ENCODE data around the gene OAS1. TPM values are rescaled to one million over a fixed set of nuclear protein-coding genes. Genes with fewer than 3 reads are reported as not detected.

Gene OAS1
- total RNA-seq, 1 experiment from 2014 or later, result 23.6 TPM

DNA sequence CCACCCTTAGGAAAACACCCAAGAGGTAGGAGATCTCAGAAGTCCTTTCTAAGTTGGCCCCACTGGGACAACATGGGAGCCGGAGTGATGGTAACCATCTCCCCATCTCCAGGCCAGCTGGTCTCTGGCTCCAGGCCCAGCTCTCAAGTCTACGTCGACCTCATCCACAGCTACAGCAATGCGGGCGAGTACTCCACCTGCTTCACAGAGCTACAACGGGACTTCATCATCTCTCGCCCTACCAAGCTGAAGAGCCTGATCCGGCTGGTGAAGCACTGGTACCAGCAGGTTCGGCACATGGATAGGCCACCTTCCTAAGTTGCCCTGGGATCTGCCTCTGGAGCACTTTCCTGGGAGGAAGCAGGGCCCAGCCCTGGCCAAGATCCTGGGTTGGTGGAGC lies 60.5 kb downstream of the OAS1 start:
- Histone ChIP-seq H3K27me3 (ENCODE audit: low read length) (no peaks in the 10 kb centered on the region), H3K4me2 (ENCODE audit: low read depth, low read length, poor library complexity, severe bottlenecking) (no peak overlapping the region), H3K9me2 (replicated peaks; ENCODE audit: insufficient read depth, low read length) (no peaks in the 10 kb centered on the region), H3K4me1 (ENCODE audit: low read length) (no peaks in the 10 kb centered on the region), H3K9ac (ENCODE audit: low read length) (no peak overlapping the region), H3K36me3 (ENCODE audit: insufficient read depth, low read length) (no peaks in the 10 kb centered on the region), H4K20me1 (ENCODE audit: insufficient read depth, low read depth, low read length) (no peaks in the 10 kb centered on the region), H3K9me3 (ENCODE audit: low read length) (no peaks in the 10 kb centered on the region), H3K79me2 (ENCODE audit: low read length) (no peaks in the 10 kb centered on the region), H3K27ac (ENCODE audit: low read length) (no peak overlapping the region), H3K4me3 (ENCODE audit: low read length) (no peak overlapping the region), H2AFZ (ENCODE audit: low read length) (no peak overlapping the region)
- DNase-seq, result no peak

DNA sequence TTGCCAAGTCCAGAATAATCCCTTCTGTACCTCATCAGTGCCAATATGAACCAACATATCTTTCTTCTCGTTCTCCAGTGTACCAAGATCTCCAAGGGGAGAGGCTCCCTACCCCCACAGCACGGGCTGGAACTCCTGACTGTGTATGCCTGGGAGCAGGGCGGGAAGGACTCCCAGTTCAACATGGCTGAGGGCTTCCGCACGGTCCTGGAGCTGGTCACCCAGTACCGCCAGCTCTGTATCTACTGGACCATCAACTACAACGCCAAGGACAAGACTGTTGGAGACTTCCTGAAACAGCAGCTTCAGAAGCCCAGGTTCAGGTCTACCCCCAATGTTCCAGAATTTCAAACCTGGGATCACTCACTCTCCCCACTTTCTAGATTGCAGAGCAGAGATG lies 61.1 kb downstream of the OAS1 start:
- no peaks in the 10 kb centered on the region for H3K9me3 ChIP-seq (ENCODE audit: low read length)
- H3K79me2 ChIP-seq (ENCODE audit: low read length), result no peaks in the 10 kb centered on the region
- no peak overlapping the region for H3K9ac ChIP-seq (ENCODE audit: low read length)
- H3K4me3 ChIP-seq (ENCODE audit: low read length), result no peak overlapping the region
- no peaks in the 10 kb centered on the region for H3K36me3 ChIP-seq (ENCODE audit: insufficient read depth, low read length)
- no peaks in the 10 kb centered on the region for H3K9me2 ChIP-seq (replicated peaks; ENCODE audit: insufficient read depth, low read length)
- no peak for DNase-seq
- H4K20me1 ChIP-seq (ENCODE audit: insufficient read depth, low read depth, low read length), result no peaks in the 10 kb centered on the region
- no peaks in the 10 kb centered on the region for H3K27me3 ChIP-seq (ENCODE audit: low read length)
- H3K4me2 ChIP-seq (ENCODE audit: low read depth, low read length, poor library complexity, severe bottlenecking), result no peak overlapping the region
- H2AFZ ChIP-seq (ENCODE audit: low read length), result no peak overlapping the region
- H3K27ac ChIP-seq (ENCODE audit: low read length), result no peak overlapping the region
- no peaks in the 10 kb centered on the region for H3K4me1 ChIP-seq (ENCODE audit: low read length)

Other genes starting within 250 kb of the OAS1 start
- 0.29 TPM in 1 of 2 replicates, not detected in the other for gene RPH3A, start 115.2 kb upstream of the OAS1 start, total RNA-seq (2014; rRNA removed; shearing (Covaris generic); ENCODE audit: low replicate concordance)
- 6.3 and 7.9 TPM in 2 replicates for gene OAS3, start 31.5 kb downstream of the OAS1 start, total RNA-seq (2014; rRNA removed; shearing (Covaris generic); ENCODE audit: low replicate concordance)
- 3.0 and 6.3 TPM in 2 replicates for gene OAS2, start 71.6 kb downstream of the OAS1 start, total RNA-seq (2014; rRNA removed; shearing (Covaris generic); ENCODE audit: low replicate concordance)
- 227 and 481 TPM in 2 replicates for gene DTX1, start 149.8 kb downstream of the OAS1 start, total RNA-seq (2014; rRNA removed; shearing (Covaris generic); ENCODE audit: low replicate concordance)
- gene RASAL1, start 228.8 kb downstream of the OAS1 start, total RNA-seq (2014; rRNA removed; shearing (Covaris generic); ENCODE audit: low replicate concordance), result 3.3 and 3.4 TPM in 2 replicates
- gene CFAP73, start 242.8 kb downstream of the OAS1 start, total RNA-seq (2014; rRNA removed; shearing (Covaris generic); ENCODE audit: low replicate concordance), result not detected in 2 replicates

All from Karpas-422 (cell line).